Esophagus squamous epithelium (tissue), 4 donors: ENCODE results near the gene STK4.

ENCODE experiments used
- POLR2A ChIP-seq, 4 donors: fragments of 450-650 bp; IDR thresholded peaks; one replicate each; pipeline ENCODE4 v1.6.1; 2017; ENCODE audit warnings: antibody characterized with exemption in 4 of 4, mild to moderate bottlenecking in 4 of 4, moderate library complexity in 3 of 4
- TF ChIP-seq, protein P1 (sequence below), 6 experiments: fragments of 450-650 bp in 4 of 6; fragments of 200-600 bp in 2 of 6; sonication (generic) in 2 of 6; IDR thresholded peaks; one replicate each; pipeline ENCODE4 v1.5.1; 2016 to 2019; ENCODE audit warnings: antibody characterized with exemption in 6 of 6, mild to moderate bottlenecking in 4 of 6, moderate library complexity in 4 of 6

GRCh38 chr20:44993343-44993742, 27.0 kb downstream of the STK4 start:
- TF ChIP-seq, protein P1, sequence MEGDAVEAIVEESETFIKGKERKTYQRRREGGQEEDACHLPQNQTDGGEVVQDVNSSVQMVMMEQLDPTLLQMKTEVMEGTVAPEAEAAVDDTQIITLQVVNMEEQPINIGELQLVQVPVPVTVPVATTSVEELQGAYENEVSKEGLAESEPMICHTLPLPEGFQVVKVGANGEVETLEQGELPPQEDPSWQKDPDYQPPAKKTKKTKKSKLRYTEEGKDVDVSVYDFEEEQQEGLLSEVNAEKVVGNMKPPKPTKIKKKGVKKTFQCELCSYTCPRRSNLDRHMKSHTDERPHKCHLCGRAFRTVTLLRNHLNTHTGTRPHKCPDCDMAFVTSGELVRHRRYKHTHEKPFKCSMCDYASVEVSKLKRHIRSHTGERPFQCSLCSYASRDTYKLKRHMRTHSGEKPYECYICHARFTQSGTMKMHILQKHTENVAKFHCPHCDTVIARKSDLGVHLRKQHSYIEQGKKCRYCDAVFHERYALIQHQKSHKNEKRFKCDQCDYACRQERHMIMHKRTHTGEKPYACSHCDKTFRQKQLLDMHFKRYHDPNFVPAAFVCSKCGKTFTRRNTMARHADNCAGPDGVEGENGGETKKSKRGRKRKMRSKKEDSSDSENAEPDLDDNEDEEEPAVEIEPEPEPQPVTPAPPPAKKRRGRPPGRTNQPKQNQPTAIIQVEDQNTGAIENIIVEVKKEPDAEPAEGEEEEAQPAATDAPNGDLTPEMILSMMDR (IDR thresholded peaks at IDR 0.05), result no peak
- TF ChIP-seq POLR2A (IDR thresholded peaks at IDR 0.05), result no peak
